H1 (cell line): ENCODE data around the gene NT5DC3.

ENCODE experiments used
- EZH2 ChIP-seq: fragments of 200-600 bp; sonication (generic); IDR thresholded peaks from 2 replicates; pipeline ENCODE4 v1.7.1; 2012; ENCODE audit warnings: low read depth, mild to moderate bottlenecking, moderate library complexity, low read length, inconsistent platforms; ENCODE audit not compliant: severe bottlenecking
- MAX ChIP-seq: IDR thresholded peaks from 2 replicates; pipeline ENCODE4 v1.6.1; 2012; ENCODE audit warnings: inconsistent platforms
- RFX5 ChIP-seq: IDR thresholded peaks from 2 replicates; pipeline ENCODE4 v1.6.1; 2011; ENCODE audit warnings: low read depth, low read length, improper control_type of control experiment, borderline replicate concordance
- TAF1 ChIP-seq: IDR thresholded peaks from 2 replicates; pipeline ENCODE4 v1.6.1; 2011; ENCODE audit warnings: mild to moderate bottlenecking, low read depth, low read length
- TF ChIP-seq, protein P1 (sequence below), 3 experiments: IDR thresholded peaks; 1 replicate in 2 of 3; 2 replicates in 1 of 3; pipeline versions ENCODE4 v1.5.1 to v1.6.1; 2011; ENCODE audit warnings: low read length in 3 of 3, mild to moderate bottlenecking in 3 of 3, inconsistent platforms in 2 of 3, low read depth in 1 of 3, moderate library complexity in 1 of 3; ENCODE audit not compliant: insufficient read depth in 1 of 3; ENCODE audit errors: control extremely low read depth in 1 of 3

- TF ChIP-seq RFX5 (no peak), MAX (no peak), EZH2 (no peak), TAF1 (no peak)
- TF ChIP-seq, protein P1, sequence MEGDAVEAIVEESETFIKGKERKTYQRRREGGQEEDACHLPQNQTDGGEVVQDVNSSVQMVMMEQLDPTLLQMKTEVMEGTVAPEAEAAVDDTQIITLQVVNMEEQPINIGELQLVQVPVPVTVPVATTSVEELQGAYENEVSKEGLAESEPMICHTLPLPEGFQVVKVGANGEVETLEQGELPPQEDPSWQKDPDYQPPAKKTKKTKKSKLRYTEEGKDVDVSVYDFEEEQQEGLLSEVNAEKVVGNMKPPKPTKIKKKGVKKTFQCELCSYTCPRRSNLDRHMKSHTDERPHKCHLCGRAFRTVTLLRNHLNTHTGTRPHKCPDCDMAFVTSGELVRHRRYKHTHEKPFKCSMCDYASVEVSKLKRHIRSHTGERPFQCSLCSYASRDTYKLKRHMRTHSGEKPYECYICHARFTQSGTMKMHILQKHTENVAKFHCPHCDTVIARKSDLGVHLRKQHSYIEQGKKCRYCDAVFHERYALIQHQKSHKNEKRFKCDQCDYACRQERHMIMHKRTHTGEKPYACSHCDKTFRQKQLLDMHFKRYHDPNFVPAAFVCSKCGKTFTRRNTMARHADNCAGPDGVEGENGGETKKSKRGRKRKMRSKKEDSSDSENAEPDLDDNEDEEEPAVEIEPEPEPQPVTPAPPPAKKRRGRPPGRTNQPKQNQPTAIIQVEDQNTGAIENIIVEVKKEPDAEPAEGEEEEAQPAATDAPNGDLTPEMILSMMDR (IDR thresholded peaks at IDR 0.05; ENCODE audit: control extremely low read depth in 1 of 3, insufficient read depth in 1 of 3, low read depth in 1 of 3, low read length in 3 of 3) = no peak
These were observed 10.2 kb downstream of the NT5DC3 start for GRCh38 chr12:103830730-103831320.
